Activated T-helper 1 cell treated with Interleukin-2 at 50 U/mL for 16 hours (primary cell): ENCODE results near the gene C2orf76.

Source experiments
- DNase-seq: peaks from one replicate; pipeline ENCODE4 v3.0.0-alpha.2; 2020; ENCODE audit warnings: low read depth

The C2orf76 gene

GRCh38 chr2:119337749-119338148, 28.9 kb downstream of the C2orf76 start:
- DNase-seq, result no peak

GRCh38 chr2:119333833-119334232, 32.8 kb downstream of the C2orf76 start:
- no peak for DNase-seq

GRCh38 chr2:119333360-119333759, 33.3 kb downstream of the C2orf76 start:
- DNase-seq, result no peak

- no peak for DNase-seq
Measured at GRCh38 chr2:119332953-119333352, 33.7 kb downstream of the C2orf76 start.

GRCh38 chr2:119327431-119327830, 39.2 kb downstream of the C2orf76 start:
- DNase-seq, result no peak

- DNase-seq, result no peak
Measured at GRCh38 chr2:119326938-119327337, 39.7 kb downstream of the C2orf76 start.

- DNase-seq, result no peak
Measured at GRCh38 chr2:119324685-119325270, 41.9 kb downstream of the C2orf76 start.

- no peak for DNase-seq
Measured at GRCh38 chr2:119323459-119323858, 43.2 kb downstream of the C2orf76 start.

GRCh38 chr2:119319593-119319992, 47.0 kb downstream of the C2orf76 start:
- DNase-seq, result no peak

- DNase-seq, result no peak
Measured at GRCh38 chr2:119317554-119317953, 49.1 kb downstream of the C2orf76 start.

- DNase-seq, result no peak
Measured at GRCh38 chr2:119316066-119316465, 50.6 kb downstream of the C2orf76 start.

GRCh38 chr2:119315241-119315925, 51.3 kb downstream of the C2orf76 start:
- no peak for DNase-seq

GRCh38 chr2:119311831-119312230, 54.8 kb downstream of the C2orf76 start:
- DNase-seq, result no peak

- DNase-seq, result no peak
Measured at GRCh38 chr2:119311371-119311770, 55.3 kb downstream of the C2orf76 start.

- no peak for DNase-seq
Measured at GRCh38 chr2:119308793-119309330, 57.8 kb downstream of the C2orf76 start.

- DNase-seq, result no peak
Measured at GRCh38 chr2:119307419-119308140, 59.1 kb downstream of the C2orf76 start.

GRCh38 chr2:119306196-119306590, 60.4 kb downstream of the C2orf76 start:
- no peak for DNase-seq

GRCh38 chr2:119305497-119306195, 61.0 kb downstream of the C2orf76 start:
- no peak for DNase-seq

- no peak for DNase-seq
Measured at GRCh38 chr2:119304847-119305246, 61.8 kb downstream of the C2orf76 start.

- DNase-seq, result no peak
Measured at GRCh38 chr2:119301413-119301812, 65.2 kb downstream of the C2orf76 start.

GRCh38 chr2:119295688-119296375, 70.8 kb downstream of the C2orf76 start:
- no peak for DNase-seq

- no peak for DNase-seq
Measured at GRCh38 chr2:119294671-119295070, 72.0 kb downstream of the C2orf76 start.
